ENCODE results near the gene PRKRA.

PRKRA gene

DNA sequence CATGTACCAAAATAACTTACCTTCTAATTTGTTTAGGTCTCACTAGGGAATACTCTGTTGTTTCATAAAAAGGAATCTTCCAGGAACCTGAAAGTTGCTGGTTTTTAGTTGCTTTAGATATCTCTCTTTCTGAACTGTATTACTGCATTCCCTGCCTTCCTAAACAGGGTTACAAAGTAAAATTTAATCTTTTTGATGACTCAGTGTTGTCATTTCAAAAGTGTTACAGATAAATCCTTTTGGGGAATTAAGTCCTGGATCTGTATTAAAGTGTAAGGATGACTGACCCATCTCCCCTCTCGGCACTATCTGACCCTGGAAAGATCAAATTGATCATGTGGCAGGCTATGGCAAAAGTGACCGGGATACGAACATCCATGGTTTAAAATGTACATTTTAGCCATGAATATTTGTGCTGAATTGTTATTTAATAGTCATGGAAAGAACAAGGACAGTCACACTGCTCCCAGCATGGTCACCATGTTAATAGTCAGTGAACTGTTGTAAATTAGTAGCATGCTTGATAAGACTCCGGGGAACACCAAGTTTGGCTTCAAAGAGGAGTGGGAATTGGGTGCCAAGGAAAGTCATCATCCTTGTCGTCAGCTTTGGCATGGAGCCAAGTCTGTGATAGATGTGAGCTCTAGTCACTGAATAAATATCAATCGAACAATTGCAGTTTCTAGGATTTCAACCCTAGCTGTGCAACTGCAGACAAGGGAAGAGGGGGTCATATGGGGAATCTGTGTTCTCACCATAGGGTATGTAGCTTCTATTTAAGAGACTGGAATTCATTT is 33.5 kb upstream of the PRKRA start:
- no peak for TF ChIP-seq CTCF (IDR thresholded peaks at IDR 0.05; ENCODE audit: borderline replicate concordance, insufficient read depth, low read depth, low read length)
- H3K4me3 ChIP-seq (ENCODE audit: low read depth, low read length) = no peak overlapping the region

- no peak overlapping the region for H3K4me3 ChIP-seq (ENCODE audit: low read depth, low read length)
- no peak for TF ChIP-seq CTCF (IDR thresholded peaks at IDR 0.05; ENCODE audit: borderline replicate concordance, insufficient read depth, low read depth, low read length)
Observed at GRCh38 chr2:178482437-178482836, 31.5 kb upstream of the PRKRA start.

DNA sequence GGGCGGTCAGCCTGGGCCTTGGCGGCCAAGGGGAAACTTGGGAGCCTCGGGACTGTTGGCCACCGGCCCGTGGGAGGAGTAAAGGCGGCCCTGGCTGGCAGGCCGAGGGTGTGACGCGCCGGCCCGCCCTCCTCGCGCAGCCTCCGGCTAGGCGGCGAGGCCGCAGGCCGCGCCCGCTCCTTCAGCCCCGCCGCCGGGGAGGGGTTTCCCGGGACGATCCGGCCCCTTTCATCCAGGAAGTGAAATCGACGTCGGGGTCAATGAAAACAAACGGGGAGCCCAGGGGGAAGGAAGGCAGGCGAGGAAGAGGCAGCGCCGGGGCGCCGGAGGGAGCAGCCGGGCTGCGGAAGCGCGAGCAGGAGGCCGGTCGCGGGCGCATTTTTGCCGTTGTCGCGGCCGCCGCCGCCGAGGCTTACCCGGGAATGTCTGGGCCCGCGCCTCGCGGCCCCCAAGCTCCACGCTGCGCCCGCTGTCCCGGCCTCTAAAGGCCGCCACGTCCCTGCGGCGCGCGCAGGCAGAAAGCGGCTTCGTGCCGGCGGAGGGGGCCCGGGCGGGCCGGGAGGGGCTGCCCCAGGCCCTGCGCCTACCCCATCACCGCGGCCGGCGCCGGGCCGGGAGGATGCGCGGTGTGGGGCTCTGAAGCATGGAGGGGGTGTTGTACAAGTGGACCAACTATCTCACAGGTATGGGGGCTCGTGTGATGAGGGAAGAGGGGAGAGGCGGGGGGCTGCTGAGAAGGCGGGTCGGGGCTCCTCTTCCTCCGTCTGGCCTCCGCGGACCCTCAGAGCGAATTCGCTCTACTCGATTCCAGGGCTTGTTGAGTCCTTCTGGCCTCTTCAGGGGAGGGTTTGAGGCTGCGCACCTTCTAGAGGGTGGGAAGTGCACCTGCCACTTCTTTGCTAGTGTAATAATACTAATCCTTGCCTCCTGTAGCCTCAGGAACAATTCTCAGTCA is 29.5 kb upstream of the PRKRA start, which contains the start of gene PLEKHA3:
TSS of gene PLEKHA3 (plus strand) at position 231 of the 955 bp plus-strand sequence. CDS start at position 644, 413 bp downstream.
- peak within 1 kb of the TSS; percentile 71 for H3K4me3 ChIP-seq (ENCODE audit: low read depth, low read length)
- no peak for TF ChIP-seq CTCF (IDR thresholded peaks at IDR 0.05; ENCODE audit: borderline replicate concordance, insufficient read depth, low read depth, low read length)

- TF ChIP-seq CTCF (IDR thresholded peaks at IDR 0.05; ENCODE audit: borderline replicate concordance, insufficient read depth, low read depth, low read length) = no peak
- H3K4me3 ChIP-seq (ENCODE audit: low read depth, low read length) = peak overlapping the region; percentile 71
Observed at GRCh38 chr2:178479758-178480226, 28.8 kb upstream of the PRKRA start.

GRCh38 chr2:178479275-178479616 is 28.3 kb upstream of the PRKRA start:
- no peak for TF ChIP-seq CTCF (IDR thresholded peaks at IDR 0.05; ENCODE audit: borderline replicate concordance, insufficient read depth, low read depth, low read length)
- peak overlapping the region; percentile 64 for H3K4me3 ChIP-seq (ENCODE audit: low read depth, low read length)

DNA sequence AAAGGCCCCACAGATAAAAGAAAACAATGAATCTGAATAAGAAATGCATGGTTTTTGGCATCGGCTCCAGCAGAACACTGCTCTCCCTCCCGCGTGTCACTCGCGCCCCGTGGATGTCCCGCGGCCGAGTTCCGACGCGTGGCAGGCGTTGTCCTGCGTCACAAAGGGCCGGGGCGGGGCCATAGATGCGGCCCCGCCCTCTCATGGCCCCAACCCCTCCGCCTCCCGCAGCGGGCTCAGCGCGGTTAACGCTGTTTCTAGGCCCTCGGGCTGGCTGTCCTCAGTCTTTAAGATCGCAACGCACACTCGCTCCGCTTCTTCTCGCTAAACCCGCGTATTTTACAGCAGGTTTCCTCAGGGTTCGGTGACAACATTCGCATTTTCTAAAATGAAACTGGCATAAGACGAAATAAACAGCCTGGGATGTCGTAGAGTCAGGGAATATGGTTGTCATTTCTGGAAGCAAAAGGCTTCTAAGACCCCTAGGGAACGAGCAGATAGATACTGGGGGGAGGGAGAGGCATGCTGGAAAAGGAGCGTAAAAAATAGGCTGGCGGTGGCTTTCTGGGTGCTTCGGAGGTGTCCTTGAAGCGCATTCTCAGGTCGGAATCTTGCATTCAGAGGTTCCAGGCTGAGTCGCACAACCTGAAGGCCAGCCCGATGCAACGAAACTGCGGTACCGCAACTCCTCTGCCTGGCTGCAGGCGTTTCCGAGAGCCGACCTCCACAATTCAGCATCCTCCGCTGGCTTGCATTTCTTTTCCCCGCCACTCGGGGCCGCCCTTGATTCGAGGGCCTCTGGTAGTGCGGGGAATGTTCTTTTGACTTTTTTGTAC is 27.7 kb upstream of the PRKRA start, which contains the start of gene FKBP7:
TSS of gene FKBP7 (minus strand) at position 162 of the 836 bp plus-strand sequence. CDS start at position 61, 101 bp downstream.
- peak; percentile 78 for TF ChIP-seq CTCF (IDR thresholded peaks at IDR 0.05; ENCODE audit: borderline replicate concordance, insufficient read depth, low read depth, low read length)
- peak within 1 kb of the TSS; percentile 64 for H3K4me3 ChIP-seq (ENCODE audit: low read depth, low read length)
